Stimulated activated CD4-positive, alpha-beta T cell treated with anti-CD3 and anti-CD28 coated beads, Interleukin-12 subunit alpha, Interleukin-12 subunit beta, amount 100 ng/mL, for 24 hours (primary cell): ENCODE data around the gene EIF4EBP2.

Source experiments
- DNase-seq, 2 experiments: peaks; one replicate each; pipeline ENCODE4 v3.0.0-alpha.2; 2020; ENCODE audit warnings: low read depth in 2 of 2

The EIF4EBP2 gene

DNA sequence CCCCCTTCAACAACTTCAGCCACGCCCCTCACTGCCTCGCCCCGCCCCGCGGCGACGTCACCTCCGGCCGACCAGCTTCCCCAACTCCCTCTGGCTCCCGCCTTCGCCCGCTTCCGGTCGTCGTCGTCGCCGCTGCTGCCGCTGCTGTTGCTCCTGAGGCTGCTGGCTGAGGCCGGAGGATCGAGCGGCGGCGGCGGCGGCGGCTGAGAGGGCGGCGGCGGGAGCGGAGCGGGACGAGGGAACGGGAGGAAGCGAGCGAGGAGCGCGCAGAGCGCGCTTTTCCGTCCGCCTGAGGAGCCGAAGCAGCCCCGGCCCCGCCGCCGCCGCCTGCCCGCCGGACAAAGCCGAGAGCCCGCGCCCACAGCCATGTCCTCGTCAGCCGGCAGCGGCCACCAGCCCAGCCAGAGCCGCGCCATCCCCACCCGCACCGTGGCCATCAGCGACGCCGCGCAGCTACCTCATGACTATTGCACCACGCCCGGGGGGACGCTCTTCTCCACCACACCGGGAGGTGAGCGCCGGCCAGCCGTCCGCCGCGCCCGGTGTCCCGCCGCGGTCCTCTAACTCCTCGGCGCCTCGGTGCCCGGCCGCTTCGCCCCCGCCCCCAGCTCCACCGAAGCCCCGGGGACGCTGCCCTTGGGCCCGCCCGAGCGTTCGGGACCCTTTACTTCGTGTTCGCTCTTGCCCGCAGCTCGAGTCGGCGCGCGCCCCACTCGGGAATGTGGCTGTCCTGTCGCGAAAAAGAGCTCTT is at the start of gene EIF4EBP2:
Gene EIF4EBP2, plus strand, starts transcription at position 110 of the 751 bp plus-strand sequence. Its CDS starts 257 bp downstream, at position 367.
- DNase-seq, result peak; percentile 99 to 100

DNA sequence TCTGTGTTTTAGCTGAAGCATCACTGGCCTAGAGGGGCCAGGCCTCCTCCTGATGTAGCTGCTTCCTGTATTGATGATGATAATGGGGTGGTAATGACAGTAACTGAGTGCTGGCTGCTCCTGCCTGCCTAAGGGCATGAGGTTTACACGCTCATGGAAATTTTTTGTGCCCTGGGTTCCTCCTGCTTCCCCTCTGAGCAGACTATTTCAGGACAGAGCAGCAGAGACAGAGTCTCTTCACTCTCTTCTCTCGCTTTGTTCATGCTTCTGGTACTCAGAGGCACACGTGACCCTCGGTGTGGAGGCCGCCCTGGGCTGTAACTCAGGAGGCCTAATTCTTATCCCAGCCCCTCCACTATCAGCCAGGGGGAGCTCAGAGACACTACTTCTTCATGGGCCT is 49.4 kb upstream of the EIF4EBP2 start:
- no peak for DNase-seq

DNA sequence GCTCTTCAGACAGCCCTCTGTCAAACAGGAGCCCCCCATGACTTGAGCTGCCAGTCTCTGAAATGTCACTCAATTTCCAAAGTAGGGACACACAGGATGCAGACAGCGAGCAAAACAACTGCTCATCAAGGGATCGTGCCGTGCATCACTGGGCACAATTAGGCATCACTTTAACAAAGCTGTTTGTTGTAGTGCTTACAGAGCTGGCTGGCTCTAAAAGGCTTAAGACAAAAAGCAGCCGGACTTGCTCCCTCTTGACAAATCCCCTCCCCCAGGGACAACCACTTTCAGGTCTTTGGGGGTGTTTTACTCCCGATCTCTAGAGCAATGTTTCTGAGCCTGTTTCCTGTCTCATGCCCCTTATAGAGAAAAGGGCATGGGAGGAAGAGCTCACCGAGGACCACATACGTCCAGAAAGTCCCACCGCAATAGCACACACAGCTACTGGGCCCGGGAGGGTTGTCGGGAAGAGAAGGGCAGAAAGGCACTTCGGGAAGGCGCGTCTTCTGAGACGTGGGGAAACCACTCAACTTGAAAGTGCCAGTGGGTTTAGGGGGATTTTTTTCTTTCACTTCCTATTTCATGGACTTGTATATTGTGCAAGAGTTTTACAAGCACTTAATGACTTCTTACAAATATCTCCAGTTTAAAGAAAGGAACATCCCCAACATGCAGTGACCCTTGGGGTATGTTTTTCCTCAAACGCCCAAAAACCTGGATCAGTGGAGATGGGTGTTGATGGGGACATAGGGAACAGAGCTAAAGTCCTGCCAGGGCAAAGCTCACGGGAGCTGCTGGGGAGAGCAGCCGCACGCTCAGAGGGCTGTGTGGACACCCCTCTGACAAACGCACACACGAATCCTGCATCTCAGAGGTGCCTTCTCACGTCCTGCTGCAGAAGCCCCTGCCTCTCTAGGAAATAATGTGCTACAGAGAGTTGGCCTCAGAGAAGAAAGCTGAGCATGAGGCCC is 48.6 kb upstream of the EIF4EBP2 start:
- DNase-seq, result peak in 1 of 2 experiments; percentile 15

GRCh38 chr10:70357565-70357964 is 46.4 kb upstream of the EIF4EBP2 start:
- DNase-seq, result no peak

GRCh38 chr10:70358446-70358845 is 45.5 kb upstream of the EIF4EBP2 start:
- no peak for DNase-seq

DNA sequence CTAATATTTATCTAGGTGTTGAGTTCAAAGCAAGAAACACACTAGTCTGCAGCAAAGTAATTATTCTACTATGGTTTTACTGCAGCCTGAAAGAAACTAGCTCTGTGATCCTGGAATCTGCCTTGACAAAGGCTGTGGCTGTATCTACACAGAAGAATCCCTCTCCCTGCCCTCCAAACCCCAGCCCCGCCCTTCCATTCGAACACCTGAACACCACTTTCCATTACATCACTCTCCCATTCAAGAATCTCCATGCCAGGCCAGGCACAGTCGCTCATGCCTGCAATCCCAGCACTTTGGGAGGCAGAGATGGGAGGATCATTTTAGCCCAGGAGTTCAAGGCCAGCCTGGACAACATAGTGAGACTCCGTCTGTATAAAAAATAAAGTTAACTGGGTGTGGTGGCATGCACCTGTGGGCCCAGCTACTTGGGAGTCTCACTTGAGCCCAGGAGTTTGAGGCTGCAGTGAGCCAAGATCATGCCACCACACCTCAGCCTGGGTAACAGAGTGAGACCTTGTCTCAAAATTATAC is 44.9 kb upstream of the EIF4EBP2 start:
- no peak for DNase-seq

DNA sequence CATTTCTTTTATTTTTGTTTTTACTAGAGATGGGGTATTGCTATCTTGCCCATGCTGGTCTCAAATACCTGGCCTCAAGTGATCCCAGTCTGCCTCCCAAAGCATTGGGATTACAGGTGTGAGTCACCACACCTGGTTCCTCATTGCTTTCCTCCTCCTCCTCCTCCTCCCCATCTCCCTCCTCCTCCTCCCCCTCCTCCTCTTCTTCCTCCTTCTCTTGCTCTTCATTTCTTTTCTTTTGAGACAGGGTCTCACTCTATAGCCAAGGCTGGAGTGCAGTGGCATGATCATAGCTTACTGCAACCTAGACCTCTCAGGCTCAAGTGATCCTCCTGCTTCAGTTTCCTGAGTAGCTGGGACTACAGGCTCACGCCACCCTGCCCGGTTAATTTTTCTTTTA is 43.7 kb upstream of the EIF4EBP2 start:
- DNase-seq, result no peak

- DNase-seq, result no peak
Measured at GRCh38 chr10:70362328-70362727, 41.6 kb upstream of the EIF4EBP2 start.

GRCh38 chr10:70363292-70363691 is 40.7 kb upstream of the EIF4EBP2 start:
- no peak for DNase-seq

DNA sequence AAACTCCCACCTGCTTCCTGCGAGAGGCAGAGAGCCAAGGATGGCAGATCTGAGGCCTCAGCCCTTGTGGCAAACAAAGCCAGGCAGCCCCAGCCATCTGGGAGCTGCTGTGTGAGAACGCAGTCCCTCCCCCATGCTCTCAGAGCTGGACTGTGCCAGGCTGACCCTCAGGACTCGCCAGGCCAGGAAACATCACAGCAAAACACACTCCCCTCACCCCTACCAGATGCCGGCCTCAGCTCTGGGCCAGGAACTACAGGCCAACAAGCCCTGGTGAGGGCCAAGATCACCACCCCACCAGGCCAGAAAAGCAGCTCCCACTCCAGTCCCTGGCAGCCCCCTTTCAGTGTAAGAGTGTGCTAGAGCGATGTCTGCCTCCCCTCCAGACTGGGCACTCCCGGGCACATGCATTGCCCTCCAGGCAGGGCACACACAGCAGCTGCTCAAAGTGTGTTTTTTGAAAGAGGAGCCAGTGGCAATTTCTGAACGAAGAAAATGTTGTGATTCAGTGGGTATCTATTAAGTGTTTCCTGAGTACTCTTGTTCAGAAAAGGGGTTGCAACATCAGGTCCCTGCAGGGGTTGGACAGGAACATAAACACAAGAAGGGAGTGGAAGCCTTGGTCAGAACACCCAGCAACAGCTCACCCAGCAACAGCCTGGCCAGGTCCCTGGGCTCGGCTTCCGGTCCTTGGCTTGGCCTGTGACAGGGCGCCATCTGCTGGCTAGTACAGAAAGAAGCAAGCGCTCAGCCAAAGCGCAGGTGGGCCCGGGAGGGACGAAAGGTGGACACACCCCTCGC is 39.8 kb upstream of the EIF4EBP2 start:
- peak; percentile 66 to 79 for DNase-seq

GRCh38 chr10:70364772-70365091 is 39.2 kb upstream of the EIF4EBP2 start:
- DNase-seq, result no peak

DNA sequence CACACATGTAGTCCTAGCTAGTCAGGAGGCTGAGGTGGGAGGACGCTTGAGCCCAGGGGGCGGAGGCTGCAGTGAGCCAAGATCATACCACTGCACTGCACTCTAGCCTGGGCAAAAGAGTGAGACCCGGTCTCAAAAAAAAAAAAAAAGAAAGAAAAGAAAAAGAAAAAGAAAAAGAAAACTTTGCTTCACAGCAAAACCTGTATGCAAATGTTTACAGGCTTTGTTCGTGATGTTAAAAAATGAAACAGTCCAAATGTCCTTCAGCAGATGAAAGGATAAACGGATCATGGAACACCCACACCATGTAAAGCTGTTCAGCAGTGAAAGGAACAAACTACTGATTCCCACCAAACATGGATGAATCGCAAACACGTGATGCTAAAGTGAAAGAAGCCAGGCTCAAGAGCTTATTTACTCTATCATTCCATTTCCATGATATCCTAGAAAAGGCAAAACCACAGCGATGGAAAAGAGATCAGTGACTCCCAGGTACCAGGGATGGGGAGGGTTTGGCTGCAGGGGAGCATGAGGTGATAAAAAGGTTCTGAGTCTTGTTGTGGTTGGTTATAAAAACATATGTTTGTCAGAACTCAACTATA is 36.6 kb upstream of the EIF4EBP2 start:
- DNase-seq, result no peak

DNA sequence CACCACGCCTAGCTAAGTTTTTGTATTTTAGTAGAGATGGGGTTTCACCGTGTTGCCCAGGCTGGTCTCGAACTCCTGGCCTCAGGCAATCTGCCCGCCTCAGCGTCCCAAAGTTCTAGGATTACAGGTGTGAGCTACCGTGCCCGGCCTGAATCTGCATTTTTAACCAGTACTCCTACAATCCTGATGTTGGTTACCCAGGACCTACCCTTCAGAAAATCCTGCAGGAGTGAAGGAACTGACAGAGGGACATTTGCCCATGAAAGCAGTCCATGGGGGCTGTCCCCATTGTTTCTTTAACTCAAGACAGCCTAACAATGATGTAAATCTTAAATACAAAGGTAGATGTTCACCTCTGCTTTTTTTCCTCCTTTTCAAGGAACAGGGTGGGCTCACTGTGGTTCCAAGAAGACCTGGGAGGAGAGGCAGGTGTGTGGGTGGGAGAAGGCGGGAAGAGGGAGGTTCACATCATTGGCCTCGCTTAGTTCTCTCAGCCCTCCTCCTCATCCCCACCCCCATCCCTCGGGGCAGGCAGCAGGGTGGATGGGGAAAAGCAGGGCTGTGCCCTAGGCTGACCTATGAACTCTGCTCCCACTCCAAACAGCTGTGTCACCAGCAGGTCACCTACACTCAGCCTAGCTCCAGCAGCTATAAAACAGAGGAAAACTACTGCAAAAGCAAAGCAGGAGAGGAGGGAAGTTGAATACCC is 35.0 kb upstream of the EIF4EBP2 start:
- DNase-seq, result no peak

DNA sequence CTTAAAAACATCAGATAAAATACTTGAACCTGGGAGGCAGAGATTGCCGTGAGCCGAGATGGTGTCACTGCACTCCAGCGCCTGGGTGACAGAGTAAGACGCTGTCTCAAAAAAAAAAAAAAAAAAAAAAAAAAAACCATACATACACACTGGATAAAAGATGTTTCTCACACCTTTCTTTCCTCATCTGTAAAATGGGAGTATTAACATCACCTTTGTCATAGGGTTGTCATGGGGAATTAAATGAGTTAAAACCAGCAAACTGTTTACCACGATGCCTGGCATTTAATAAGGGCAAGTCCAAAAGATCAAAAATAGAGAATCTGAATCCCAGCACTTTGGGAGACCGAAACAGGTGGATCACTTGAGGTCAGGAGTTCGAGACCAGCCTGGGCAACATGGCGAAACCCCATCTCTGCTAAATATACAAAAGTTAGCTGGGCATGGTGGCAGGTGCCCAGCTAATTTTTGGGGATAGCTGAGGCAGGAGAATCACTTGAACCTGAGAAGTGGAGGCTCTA is 34.4 kb upstream of the EIF4EBP2 start:
- DNase-seq, result no peak

GRCh38 chr10:70370766-70371165 is 33.2 kb upstream of the EIF4EBP2 start:
- DNase-seq, result no peak

DNA sequence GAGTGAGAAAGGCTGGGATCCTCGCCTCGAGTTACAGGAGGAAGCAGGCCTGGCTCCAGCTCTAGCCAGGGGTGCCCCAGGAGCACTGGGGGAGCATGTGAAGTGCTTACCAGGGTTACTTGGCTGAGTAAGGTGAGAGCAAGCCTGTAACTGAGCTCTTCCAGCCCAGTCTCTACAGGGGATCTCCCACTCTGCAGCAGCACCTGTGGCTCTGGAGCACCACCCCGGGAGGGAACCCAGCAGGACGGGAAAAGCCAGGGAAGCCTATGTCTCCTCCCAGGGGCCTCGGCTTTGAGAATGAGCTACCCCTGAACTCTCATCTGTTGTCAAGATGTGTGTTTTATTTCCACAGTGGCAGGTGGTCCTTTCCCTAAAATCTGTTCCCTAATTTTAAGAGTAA is 32.1 kb upstream of the EIF4EBP2 start:
- DNase-seq, result no peak

DNA sequence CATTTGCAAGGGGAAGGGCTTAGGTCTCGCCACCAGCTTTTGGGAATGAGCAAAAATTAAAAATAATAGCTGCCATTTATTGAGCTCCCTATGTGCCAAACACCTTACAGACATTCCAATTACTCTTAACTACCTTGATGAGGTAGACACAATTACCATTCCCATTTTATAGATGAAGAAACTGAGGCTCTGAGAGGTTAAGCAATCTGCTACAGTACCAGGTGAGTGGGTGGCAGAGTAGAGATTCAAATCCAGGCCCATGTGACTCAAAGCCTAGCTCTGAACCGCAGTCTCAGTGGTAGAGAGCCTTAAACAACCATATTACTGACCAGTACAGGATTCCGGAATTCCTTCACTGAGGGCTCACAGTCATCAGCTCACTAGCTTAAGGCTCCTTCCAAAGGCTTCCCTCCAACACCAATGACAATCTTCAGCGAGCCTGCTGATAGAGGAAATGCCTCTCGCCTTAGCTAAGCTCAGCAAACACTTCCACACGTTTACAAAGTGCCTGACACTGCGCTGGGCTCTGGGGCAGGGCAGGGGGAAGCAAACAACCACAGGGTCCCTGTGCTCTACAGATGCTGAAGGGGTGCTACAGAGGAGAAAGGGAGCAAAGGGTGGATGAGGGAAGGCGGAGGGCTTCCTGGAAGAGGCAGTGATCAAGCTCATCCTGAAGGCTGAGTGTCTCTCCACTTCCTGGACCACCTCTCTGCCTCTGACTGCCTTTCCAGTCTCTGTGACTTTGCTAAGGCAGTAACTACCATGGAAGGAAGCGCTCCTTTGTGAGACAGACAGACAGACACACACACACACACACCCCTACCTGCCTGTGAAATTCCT is 28.9 kb upstream of the EIF4EBP2 start:
- DNase-seq, result no peak

GRCh38 chr10:70376436-70377378 is 27.2 kb upstream of the EIF4EBP2 start:
- no peak for DNase-seq
